Neuronal stem cell (in vitro differentiated cells): ENCODE measurements around the gene TMTC2.

Source experiments
- DNase-seq: peaks from one replicate; pipeline ENCODE4 v3.0.0-alpha.2; 2013; ENCODE audit warnings: low spot score
- H2AFZ ChIP-seq: one replicate; pipeline ENCODE4 v1.6.1; 2013; ENCODE audit warnings: mild to moderate bottlenecking, low read length, inconsistent platforms
- H2AK5ac ChIP-seq: 2 replicates; pipeline ENCODE4 v1.6.1; 2013; ENCODE audit warnings: low read depth, mild to moderate bottlenecking, inconsistent platforms, low read length, moderate library complexity, mixed read lengths
- H2BK120ac ChIP-seq: 2 replicates; pipeline ENCODE4 v1.6.1; 2013; ENCODE audit warnings: low read depth, mild to moderate bottlenecking, inconsistent platforms, low read length, moderate library complexity, mixed read lengths
- H2BK12ac ChIP-seq: one replicate; pipeline ENCODE4 v1.6.1; 2013; ENCODE audit warnings: low read length, inconsistent platforms
- H2BK15ac ChIP-seq: 2 replicates; pipeline ENCODE4 v1.6.1; 2013; ENCODE audit warnings: mild to moderate bottlenecking, low read length, inconsistent platforms, mixed read lengths
- H2BK5ac ChIP-seq: one replicate; pipeline ENCODE4 v1.6.1; 2013; ENCODE audit warnings: inconsistent platforms, mild to moderate bottlenecking, low read length, moderate library complexity
- H3K14ac ChIP-seq: one replicate; pipeline ENCODE4 v1.6.1; 2013; ENCODE audit warnings: low read length, inconsistent platforms
- H3K18ac ChIP-seq: 2 replicates; pipeline ENCODE4 v1.6.1; 2013; ENCODE audit warnings: low read length, inconsistent platforms
- H3K23ac ChIP-seq: 2 replicates; pipeline ENCODE4 v1.6.1; 2013; ENCODE audit warnings: low read depth, mild to moderate bottlenecking, mixed read lengths, low read length, inconsistent platforms; ENCODE audit not compliant: poor library complexity
- H3K27ac ChIP-seq: replicated peaks from 3 replicates; pipeline ENCODE4 v1.5.1; 2013; ENCODE audit warnings: low read length, inconsistent platforms
- H3K27me3 ChIP-seq, 3 experiments: 2 replicates each; pipeline ENCODE4 v1.6.1; 2013; ENCODE audit warnings: low read length in 3 of 3, mild to moderate bottlenecking in 2 of 3, inconsistent platforms in 1 of 3, low read depth in 1 of 3, mixed read lengths in 1 of 3, moderate library complexity in 1 of 3; ENCODE audit not compliant: control insufficient read depth in 3 of 3, insufficient read depth in 3 of 3
- H3K36me3 ChIP-seq, 2 donors: replicated peaks in 1 of 2; 2 replicates each; pipeline ENCODE4 v1.6.1; 2013; ENCODE audit warnings: low read length in 2 of 2; ENCODE audit not compliant: control insufficient read depth in 2 of 2, insufficient read depth in 2 of 2
- H3K4ac ChIP-seq: 2 replicates; pipeline ENCODE4 v1.6.1; 2013; ENCODE audit warnings: inconsistent platforms, mild to moderate bottlenecking, low read length, moderate library complexity
- H3K4me1 ChIP-seq, 2 donors: 1 replicate in 1 of 2; 2 replicates in 1 of 2; pipeline ENCODE4 v1.6.1; 2013; ENCODE audit warnings: low read length in 2 of 2, low read depth in 1 of 2; ENCODE audit not compliant: control insufficient read depth in 2 of 2, insufficient read depth in 1 of 2
- H3K4me2 ChIP-seq: one replicate; pipeline ENCODE4 v1.6.1; 2013; ENCODE audit warnings: mild to moderate bottlenecking, low read length, inconsistent platforms; ENCODE audit not compliant: insufficient read depth, poor library complexity, severe bottlenecking
- H3K4me3 ChIP-seq, 2 donors: 2 replicates each; pipeline ENCODE4 v1.5.1; 2013; ENCODE audit warnings: low read length in 2 of 2, mild to moderate bottlenecking in 2 of 2, inconsistent platforms in 1 of 2, moderate library complexity in 1 of 2
- H3K79me1 ChIP-seq: one replicate; pipeline ENCODE4 v1.6.1; 2013; ENCODE audit warnings: low read depth, mild to moderate bottlenecking, inconsistent platforms, low read length, moderate library complexity
- H3K9ac ChIP-seq: one replicate; pipeline ENCODE4 v1.6.1; 2013; ENCODE audit warnings: mild to moderate bottlenecking, low read depth, low read length, inconsistent platforms; ENCODE audit not compliant: poor library complexity
- H3K9me3 ChIP-seq, 2 donors: replicated peaks in 1 of 2; 2 replicates each; pipeline versions ENCODE3 to v1.6.1; 2013; ENCODE audit warnings: low read length in 2 of 2, mild to moderate bottlenecking in 2 of 2, inconsistent platforms in 1 of 2, low read depth in 1 of 2, mixed read lengths in 1 of 2, moderate library complexity in 1 of 2; ENCODE audit not compliant: control insufficient read depth in 2 of 2, insufficient read depth in 1 of 2
- H4K8ac ChIP-seq: one replicate; pipeline ENCODE4 v1.6.1; 2013; ENCODE audit warnings: low read depth, mild to moderate bottlenecking, inconsistent platforms, low read length, moderate library complexity
- H4K91ac ChIP-seq: one replicate; pipeline ENCODE4 v1.6.1; 2013; ENCODE audit warnings: low read length, low read depth, mild to moderate bottlenecking, inconsistent platforms; ENCODE audit not compliant: poor library complexity
- WGBS, 2 donors: extraction: QIAGEN DNeasy Blood & Tissue Kit; methylation state at CpG; one replicate each; pipeline ENCODE4 v1.1.7; 2013; ENCODE audit warnings: missing lambda C conversion rate in 2 of 2, mixed read lengths in 1 of 2; ENCODE audit not compliant: insufficient read length in 2 of 2, insufficient replicate concordance in 1 of 2; ENCODE audit errors: extremely low coverage in 2 of 2; 5-methylcytosine and 5-hydroxymethylcytosine counted together

The TMTC2 gene

GRCh38 chr12:83132360-83132759 lies 445.7 kb downstream of the TMTC2 start:
- Histone ChIP-seq H4K8ac (no peak overlapping the region), H3K4me1 (peaks cover 12 to 34% of the 10 kb centered on the region in 2 donors), H3K36me3 (peaks cover 0 to 3% of the 10 kb centered on the region in 2 donors), H2AFZ (peak overlapping the region; percentile 62), H3K9me3 (peaks cover 0 to 3% of the 10 kb centered on the region in 2 donors), H2BK5ac (no peak overlapping the region), H3K4me2 (no peak overlapping the region), H3K9ac (no peak overlapping the region), H2BK12ac (no peak overlapping the region), H3K18ac (no peak overlapping the region), H4K91ac (no peak overlapping the region), H3K27ac (no peak overlapping the region), H3K4ac (no peak overlapping the region), H2BK15ac (no peak overlapping the region), H3K79me1 (no peaks in the 10 kb centered on the region), H3K14ac (no peak overlapping the region), H3K4me3 (no peak overlapping the region), H3K27me3 (no peaks in the 10 kb centered on the region), H2BK120ac (no peak overlapping the region), H3K23ac (no peak overlapping the region), H2AK5ac (no peak overlapping the region)
- WGBS, 2 donors: no CpG with 5 or more reads among the region's 2 CpGs
- peak; percentile 5 for DNase-seq

- Histone ChIP-seq H2BK120ac (no peak overlapping the region), H3K23ac (no peak overlapping the region), H2BK12ac (no peak overlapping the region), H4K8ac (no peak overlapping the region), H4K91ac (no peak overlapping the region), H3K27ac (no peak overlapping the region), H3K27me3 (no peaks in the 10 kb centered on the region), H3K36me3 (peaks cover 0 to 3% of the 10 kb centered on the region in 2 donors), H3K4me3 (no peak overlapping the region), H3K9me3 (peaks cover 11 to 27% of the 10 kb centered on the region in 2 donors), H2AK5ac (no peak overlapping the region), H3K14ac (no peak overlapping the region), H3K79me1 (no peaks in the 10 kb centered on the region), H2AFZ (peak overlapping the region; percentile 27), H3K4me2 (no peak overlapping the region), H3K9ac (no peak overlapping the region), H3K4ac (no peak overlapping the region), H3K4me1 (peaks cover 7 to 28% of the 10 kb centered on the region in 2 donors), H2BK5ac (no peak overlapping the region), H3K18ac (no peak overlapping the region), H2BK15ac (no peak overlapping the region)
- WGBS, 2 donors: no CpG with 5 or more reads among the region's 1 CpG
- DNase-seq: no peak
Observed at GRCh38 chr12:83136411-83136810, 449.7 kb downstream of the TMTC2 start.

- WGBS, 2 donors: no CpG with 5 or more reads among the region's 18 CpGs
- no peaks in the 10 kb centered on the region for H3K27me3 ChIP-seq
- H2AK5ac ChIP-seq: no peak overlapping the region
Observed at GRCh38 chr12:83140135-83140534, 453.4 kb downstream of the TMTC2 start.

GRCh38 chr12:83141460-83141994 lies 454.8 kb downstream of the TMTC2 start:
- no peaks in the 10 kb centered on the region for H3K79me1 ChIP-seq
- peaks cover 11 to 32% of the 10 kb centered on the region in 2 donors for H3K9me3 ChIP-seq
- no CpG with 5 or more reads among the region's 5 CpGs for WGBS, 2 donors
- H2AFZ ChIP-seq: no peak overlapping the region
- H4K8ac ChIP-seq: no peak overlapping the region
- H3K14ac ChIP-seq: no peak overlapping the region
- H3K27me3 ChIP-seq: no peaks in the 10 kb centered on the region
- no peak overlapping the region for H2AK5ac ChIP-seq
- H4K91ac ChIP-seq: no peak overlapping the region
- no peaks in the 10 kb centered on the region for H3K36me3 ChIP-seq
- no peak overlapping the region for H2BK12ac ChIP-seq
- no peak overlapping the region for H3K23ac ChIP-seq
- no peak for DNase-seq
- H3K9ac ChIP-seq: no peak overlapping the region
- no peak overlapping the region for H2BK5ac ChIP-seq
- no peak overlapping the region for H3K4ac ChIP-seq
- no peak overlapping the region for H2BK15ac ChIP-seq
- H3K4me3 ChIP-seq: no peak overlapping the region
- no peak overlapping the region for H3K4me2 ChIP-seq
- H3K18ac ChIP-seq: no peak overlapping the region
- H3K27ac ChIP-seq: no peak overlapping the region
- H2BK120ac ChIP-seq: no peak overlapping the region
- H3K4me1 ChIP-seq: peaks cover under 1 to 3% of the 10 kb centered on the region in 2 donors

More at GRCh38 chr12:83140135-83140534, 453.4 kb downstream of the TMTC2 start:
- Histone ChIP-seq H3K4ac (no peak overlapping the region), H2BK15ac (no peak overlapping the region), H3K4me3 (no peak overlapping the region), H3K9ac (no peak overlapping the region), H4K8ac (no peak overlapping the region), H2AFZ (no peak overlapping the region), H3K23ac (peak overlapping the region; percentile 43), H3K4me2 (no peak overlapping the region), H3K4me1 (peaks cover 2 to 6% of the 10 kb centered on the region in 2 donors), H4K91ac (no peak overlapping the region), H3K36me3 (peaks cover 0 to 3% of the 10 kb centered on the region in 2 donors), H3K14ac (no peak overlapping the region), H2BK12ac (peak overlapping the region; percentile 41), H3K27ac (no peak overlapping the region), H2BK120ac (no peak overlapping the region), H3K9me3 (peaks cover 11 to 34% of the 10 kb centered on the region in 2 donors), H3K18ac (no peak overlapping the region), H3K79me1 (no peaks in the 10 kb centered on the region), H2BK5ac (no peak overlapping the region)
- no peak for DNase-seq
